Upper lobe of left lung (tissue), 6 donors: ENCODE data around the gene CDC42BPA. TPM values are rescaled to one million over a fixed set of nuclear protein-coding genes. Genes with fewer than 3 reads are reported as not detected.

Source experiments
- ATAC-seq, 2 donors: fragments of 200-7000 bp; cut with Tn5 transposase; one replicate each; pipeline ENCODE4 v1.9.1; 2022; ENCODE audit warnings: mild to moderate bottlenecking in 2 of 2, moderate library complexity in 2 of 2; ENCODE audit not compliant: low FRiP score in 2 of 2
- DNase-seq, 2 donors: peaks; one replicate each; pipeline ENCODE4 v3.0.0-alpha.2; 2019 to 2020
- H3K27ac ChIP-seq, 4 donors: fragments of 200-600 bp; sonication (generic); one replicate each; pipeline ENCODE4 v1.5.1; 2016 to 2019
- H3K27me3 ChIP-seq, 4 donors: fragments of 200-600 bp; sonication (generic); one replicate each; pipeline ENCODE4 v1.5.1; 2017 to 2019
- H3K36me3 ChIP-seq, 4 donors: fragments of 200-600 bp; sonication (generic); one replicate each; pipeline ENCODE4 v1.5.1; 2016 to 2019
- H3K4me1 ChIP-seq, 4 donors: fragments of 200-600 bp; sonication (generic); one replicate each; pipeline ENCODE4 v1.5.1; 2018 to 2019
- H3K4me3 ChIP-seq, 4 donors: fragments of 200-600 bp; sonication (generic); one replicate each; pipeline ENCODE4 v1.5.1; 2017 to 2019; ENCODE audit warnings: mild to moderate bottlenecking in 2 of 4, moderate library complexity in 1 of 4
- H3K9me3 ChIP-seq, 4 donors: fragments of 200-600 bp; sonication (generic); one replicate each; pipeline ENCODE4 v1.5.1; 2018 to 2019
- EP300 ChIP-seq, 4 donors: sonication (generic); formaldehyde crosslinking; IDR thresholded peaks; one replicate each; pipeline ENCODE4 v1.5.1; 2017; ENCODE audit warnings: antibody characterized with exemption in 4 of 4, control low read depth in 2 of 4
- POLR2A ChIP-seq, 4 donors: fragments of 450-650 bp; IDR thresholded peaks; one replicate each; pipeline ENCODE4 v1.5.1; 2016 to 2017; ENCODE audit warnings: antibody characterized with exemption in 4 of 4, mild to moderate bottlenecking in 2 of 4
- POLR2AphosphoS5 ChIP-seq, 2 donors: sonication (generic); formaldehyde crosslinking; IDR thresholded peaks; one replicate each; pipeline ENCODE4 v1.5.1; 2017; ENCODE audit warnings: antibody characterized with exemption in 2 of 2
- WGBS, 2 donors: methylation state at CpG; one replicate each; pipeline ENCODE4 v1.1.5; 2017 to 2018; 5-methylcytosine and 5-hydroxymethylcytosine counted together
- total RNA-seq, 6 donors: library from RNA; depleted of rRNA in 4 of 6; stranded (reverse); fragments of >200 nt in 4 of 6; gene quantifications; one replicate each; pipeline versions ENCODE4 v1.1.0 to v1.2.1, GENCODE V29; 2016 to 2021
- TF ChIP-seq, protein P1 (sequence below), 6 experiments: fragments of 450-650 bp in 4 of 6; fragments of 200-600 bp in 2 of 6; sonication (generic) in 2 of 6; IDR thresholded peaks; one replicate each; pipeline ENCODE4 v1.5.1; 2016 to 2019; ENCODE audit warnings: antibody characterized with exemption in 6 of 6
- donor health status: DM: no; HTN: no; CAD: no; lungs with moderate emphysema.
- donor health status: DM: no; HTN: yes; CAD: no; lungs with severe emphysema.

CDC42BPA gene
- total RNA-seq, 6 donors from 2014 or later, result 27.8 to 76.1 (median 33.1) TPM

- DNase-seq, result peak in 1 of 2 donors; percentile 46
- Histone ChIP-seq H3K27ac (peak overlapping the region; percentile 95 to 98 (median 96)), H3K4me3 (peak overlapping the region; percentile 51 to 87 (median 80)), H3K4me1 (peaks cover 4 to 12% (median 10%) of the 10 kb centered on the region in 4 donors), H3K9me3 (no peaks in the 10 kb centered on the region), H3K27me3 (no peaks in the 10 kb centered on the region), H3K36me3 (no peaks in the 10 kb centered on the region)
- TF ChIP-seq POLR2A (IDR thresholded peaks at IDR 0.05) (peak in 1 of 4 donors; percentile 1), POLR2AphosphoS5 (IDR thresholded peaks at IDR 0.05) (peak in 1 of 2 donors; percentile 30), EP300 (IDR thresholded peaks at IDR 0.05) (no peak)
- TF ChIP-seq, protein P1, sequence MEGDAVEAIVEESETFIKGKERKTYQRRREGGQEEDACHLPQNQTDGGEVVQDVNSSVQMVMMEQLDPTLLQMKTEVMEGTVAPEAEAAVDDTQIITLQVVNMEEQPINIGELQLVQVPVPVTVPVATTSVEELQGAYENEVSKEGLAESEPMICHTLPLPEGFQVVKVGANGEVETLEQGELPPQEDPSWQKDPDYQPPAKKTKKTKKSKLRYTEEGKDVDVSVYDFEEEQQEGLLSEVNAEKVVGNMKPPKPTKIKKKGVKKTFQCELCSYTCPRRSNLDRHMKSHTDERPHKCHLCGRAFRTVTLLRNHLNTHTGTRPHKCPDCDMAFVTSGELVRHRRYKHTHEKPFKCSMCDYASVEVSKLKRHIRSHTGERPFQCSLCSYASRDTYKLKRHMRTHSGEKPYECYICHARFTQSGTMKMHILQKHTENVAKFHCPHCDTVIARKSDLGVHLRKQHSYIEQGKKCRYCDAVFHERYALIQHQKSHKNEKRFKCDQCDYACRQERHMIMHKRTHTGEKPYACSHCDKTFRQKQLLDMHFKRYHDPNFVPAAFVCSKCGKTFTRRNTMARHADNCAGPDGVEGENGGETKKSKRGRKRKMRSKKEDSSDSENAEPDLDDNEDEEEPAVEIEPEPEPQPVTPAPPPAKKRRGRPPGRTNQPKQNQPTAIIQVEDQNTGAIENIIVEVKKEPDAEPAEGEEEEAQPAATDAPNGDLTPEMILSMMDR (IDR thresholded peaks at IDR 0.05), result no peak
- peak; percentile 15 to 24 for ATAC-seq
- WGBS, 2 donors, result 8 to 12% methylated on average over 27 to 30 of the region's 30 CpGs
Observed at GRCh38 chr1:227318853-227319607, 738 bp upstream of the CDC42BPA start.

DNA sequence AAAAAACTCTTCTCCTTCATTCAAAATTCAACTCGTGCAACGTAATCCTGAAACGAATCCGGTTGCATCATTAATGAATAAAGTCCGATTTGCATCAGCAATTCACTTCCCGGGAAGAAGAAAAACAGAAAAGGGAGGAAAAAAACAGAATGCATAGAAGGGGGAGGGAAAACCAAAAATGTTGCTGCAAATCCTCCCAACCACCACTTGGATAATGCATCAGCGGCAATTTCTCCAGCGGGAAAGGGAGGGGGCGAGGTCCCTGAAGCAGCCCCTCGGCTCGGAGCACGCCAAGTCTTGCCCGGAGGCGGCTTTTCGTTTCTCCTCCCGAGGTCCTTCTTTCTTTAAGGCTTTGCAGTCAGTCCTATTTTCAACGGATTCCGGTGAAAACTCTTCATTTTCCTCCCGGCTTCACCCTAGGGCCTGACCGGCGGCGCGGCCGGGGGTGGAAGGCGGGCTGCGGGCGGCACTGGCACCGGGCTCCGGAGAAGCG, 723 bp downstream of the CDC42BPA start:
- peak overlapping the region; percentile 95 to 98 (median 96) for H3K27ac ChIP-seq
- ATAC-seq (peak in 1 of 2 donors; percentile 47), DNase-seq (peak in 1 of 2 donors; percentile 37)
- no peaks in the 10 kb centered on the region for H3K36me3 ChIP-seq
- peaks cover 7 to 21% (median 11%) of the 10 kb centered on the region in 4 donors for H3K4me1 ChIP-seq
- H3K4me3 ChIP-seq, result peak overlapping the region; percentile 63 to 87 (median 80)
- H3K9me3 ChIP-seq, result no peaks in the 10 kb centered on the region
- TF ChIP-seq EP300 (IDR thresholded peaks at IDR 0.05) (no peak), POLR2AphosphoS5 (IDR thresholded peaks at IDR 0.05) (peak; percentile 16 to 25), POLR2A (IDR thresholded peaks at IDR 0.05) (no peak)
- TF ChIP-seq, protein P1 (IDR thresholded peaks at IDR 0.05), result peak in 1 of 6 experiments; percentile 4
- WGBS, 2 donors, result 0 to 2% methylated on average over 27 of the region's 30 CpGs
- H3K27me3 ChIP-seq, result no peaks in the 10 kb centered on the region

DNA sequence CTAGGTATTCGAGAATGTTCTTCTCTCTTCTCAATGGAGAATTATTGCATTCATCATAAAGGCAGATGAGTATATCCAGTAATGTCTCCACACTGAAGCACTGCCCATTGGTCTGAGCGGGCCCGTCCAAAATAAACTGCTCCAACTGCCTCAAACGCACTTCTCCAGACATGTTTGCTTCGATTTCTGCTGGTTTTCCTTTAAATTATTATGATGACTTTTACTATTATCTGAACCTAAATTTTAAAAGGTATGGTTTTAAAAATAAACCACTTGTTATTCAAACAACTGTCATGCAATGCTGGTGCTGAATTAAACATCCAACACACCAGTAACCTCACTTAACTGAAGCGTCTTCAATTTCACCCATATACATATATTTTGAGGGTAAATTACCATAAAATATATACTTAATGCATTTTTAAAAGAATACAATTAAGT, 1.3 kb downstream of the CDC42BPA start:
- no peak for ATAC-seq
- Histone ChIP-seq H3K4me1 (peaks cover 10 to 22% (median 13%) of the 10 kb centered on the region in 4 donors), H3K27me3 (no peaks in the 10 kb centered on the region), H3K27ac (peak overlapping the region; percentile 95 to 98 (median 96)), H3K36me3 (no peaks in the 10 kb centered on the region), H3K9me3 (no peaks in the 10 kb centered on the region), H3K4me3 (peak overlapping the region; percentile 63 to 87 (median 80))
- 13 to 19% methylated on average over 6 of the region's 6 CpGs for WGBS, 2 donors
- DNase-seq, result no peak
- TF ChIP-seq, protein P1 (IDR thresholded peaks at IDR 0.05), result no peak
- TF ChIP-seq EP300 (IDR thresholded peaks at IDR 0.05) (no peak), POLR2AphosphoS5 (IDR thresholded peaks at IDR 0.05) (no peak), POLR2A (IDR thresholded peaks at IDR 0.05) (no peak)

DNA sequence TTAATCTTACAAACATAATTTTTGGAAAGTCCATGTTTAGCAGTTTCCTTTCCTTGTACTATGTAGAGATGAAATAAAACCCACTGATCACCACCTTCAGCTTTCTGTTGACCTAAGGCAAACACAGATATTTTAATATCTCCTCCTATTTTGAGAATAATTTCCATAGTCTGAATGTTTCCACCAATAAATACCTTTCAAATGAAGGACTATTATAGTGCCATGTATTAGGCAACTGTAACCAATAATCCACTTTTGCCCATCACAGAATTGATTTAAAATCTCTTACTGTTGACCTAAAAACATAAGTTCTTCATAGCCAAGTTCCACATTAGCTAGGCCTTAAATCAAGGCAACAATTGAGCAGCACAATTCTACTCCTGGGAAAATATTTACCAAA, 1.8 kb downstream of the CDC42BPA start:
- H3K4me1 ChIP-seq, result peaks cover 10 to 24% (median 13%) of the 10 kb centered on the region in 4 donors
- H3K4me3 ChIP-seq, result peak overlapping the region; percentile 63 to 87 (median 80)
- no peaks in the 10 kb centered on the region for H3K9me3 ChIP-seq
- TF ChIP-seq POLR2A (IDR thresholded peaks at IDR 0.05) (no peak), EP300 (IDR thresholded peaks at IDR 0.05) (no peak), POLR2AphosphoS5 (IDR thresholded peaks at IDR 0.05) (no peak)
- TF ChIP-seq, protein P1 (IDR thresholded peaks at IDR 0.05), result no peak
- no peaks in the 10 kb centered on the region for H3K27me3 ChIP-seq
- no peaks in the 10 kb centered on the region for H3K36me3 ChIP-seq
- DNase-seq, result no peak
- H3K27ac ChIP-seq, result peak overlapping the region in 2 of 4 donors; percentile 97 to 98
- no peak for ATAC-seq
